Panc1 (cell line): ENCODE data around the gene CARNS1. TPM values are rescaled to one million over a fixed set of nuclear protein-coding genes. Genes with fewer than 3 reads are reported as not detected.

Experiments used
- ATAC-seq: fragments of 200-7000 bp; cut with Tn5 transposase; 2 replicates; pipeline ENCODE4 v1.9.1; 2020; ENCODE audit warnings: mild to moderate bottlenecking, moderate library complexity
- BruUV-seq: library from RNA; stranded (reverse); fragments of 400-500 nt; replicated peaks from 2 replicates; lab custom pipeline; 2021; lab: Mats Ljungman, UMichigan
- CTCF ChIA-PET: fragments of 300-600 bp; sonication (Branson Sonifier 250); formaldehyde crosslinking; loops from one replicate; lab custom pipeline; 2022; ENCODE audit warnings: antibody characterized with exemption; lab: Charles Lee
- POLR2A ChIA-PET: fragments of 300-600 bp; sonication (Branson Sonifier 250); formaldehyde crosslinking; loops from one replicate; lab custom pipeline; 2022; ENCODE audit warnings: antibody characterized with exemption; lab: Charles Lee
- DNase-seq: peaks from one replicate; pipeline ENCODE4 v3.0.0-alpha.2; 2010; ENCODE audit warnings: low read depth, low spot score
- H3K27ac ChIP-seq: 2 replicates; pipeline ENCODE4 v1.5.1; 2011; ENCODE audit warnings: mild to moderate bottlenecking, low read length, inconsistent platforms
- H3K27me3 ChIP-seq: fragments of 200-500 bp; sonication (Bioruptor generic); 2 replicates; pipeline ENCODE4 v1.6.0; 2014; ENCODE audit warnings: low read length, inconsistent platforms; ENCODE audit not compliant: control insufficient read depth, insufficient read depth
- H3K36me3 ChIP-seq: fragments of 200-500 bp; sonication (Bioruptor generic); 2 replicates; pipeline ENCODE4 v1.5.1; 2014; ENCODE audit warnings: inconsistent platforms, mild to moderate bottlenecking, low read length, moderate library complexity; ENCODE audit not compliant: control insufficient read depth, insufficient read depth
- H3K4me1 ChIP-seq: 2 replicates; pipeline ENCODE4 v1.5.1; 2011; ENCODE audit warnings: inconsistent platforms, mild to moderate bottlenecking, low read length, moderate library complexity; ENCODE audit not compliant: control insufficient read depth, insufficient read depth
- H3K4me3 ChIP-seq, 2 experiments: 2 replicates each; pipeline ENCODE4 v1.5.1; 2011 to 2012; ENCODE audit warnings: low read depth in 2 of 2, low read length in 2 of 2, mild to moderate bottlenecking in 2 of 2, inconsistent platforms in 1 of 2, moderate library complexity in 1 of 2
- H3K9me3 ChIP-seq: fragments of 200-500 bp; sonication (Bioruptor generic); 2 replicates; pipeline ENCODE4 v1.5.1; 2014; ENCODE audit warnings: low read depth, mild to moderate bottlenecking, inconsistent platforms, low read length, moderate library complexity; ENCODE audit not compliant: control insufficient read depth, insufficient read depth
- CTCF ChIP-seq: fragments of 450-650 bp; IDR thresholded peaks from 2 replicates; pipeline ENCODE4 v1.5.1; 2017; ENCODE audit warnings: mild to moderate bottlenecking
- POLR2AphosphoS5 ChIP-seq: IDR thresholded peaks from 2 replicates; pipeline ENCODE4 v1.6.1; 2012; ENCODE audit warnings: mild to moderate bottlenecking, low read depth, low read length, moderate library complexity
- REST ChIP-seq, 2 experiments: IDR thresholded peaks; 2 replicates each; pipeline ENCODE4 v1.6.1; 2011 to 2012; ENCODE audit warnings: low read depth in 2 of 2, control low read depth in 1 of 2, low read length in 1 of 2, mild to moderate bottlenecking in 1 of 2, moderate library complexity in 1 of 2; ENCODE audit not compliant: insufficient read depth in 1 of 2
- SIN3A ChIP-seq: IDR thresholded peaks from 2 replicates; pipeline ENCODE4 v1.6.1; 2012; ENCODE audit warnings: low read depth, mild to moderate bottlenecking, low read length, moderate library complexity, borderline replicate concordance; ENCODE audit not compliant: insufficient read depth
- TCF7L2 ChIP-seq: IDR thresholded peaks from 2 replicates; pipeline ENCODE4 v1.6.1; 2011; ENCODE audit warnings: mild to moderate bottlenecking, low read depth, low read length, inconsistent platforms
- in situ Hi-C: cut with HindIII; loops from 2 replicates; pipeline ENCODE4 v1.10.0; 2016; ENCODE audit warnings: low sequenced_read_pairs, low pct_unique_long_range_greater_than_20kb
- intact Hi-C: fragments of 100-400 bp; cut with micrococcal nuclease; formaldehyde crosslinking; loops from one replicate; pipeline ENCODE4 v1.10.0; 2022; ENCODE audit not compliant: unreplicated experiment
- total RNA-seq: library from RNA; stranded (reverse); gene quantifications from one replicate; pipeline ENCODE4 v1.2.1, GENCODE V29; 2021; ENCODE audit not compliant: unreplicated experiment

CARNS1 gene
- total RNA-seq, 1 experiment from 2014 or later: 1.0 TPM

GRCh38 chr11:67395555-67396258 lies 19.8 kb upstream of the CARNS1 start:
- DNase-seq (no peak), ATAC-seq (no peak)
- intact Hi-C loops: no loop called here
- no TSS peak for BruUV-seq
- in situ Hi-C loops: no loop called here
- no peak overlapping the region for H3K27ac ChIP-seq
- peaks cover 37% of the 10 kb centered on the region for H3K4me1 ChIP-seq
- peaks cover 7% of the 10 kb centered on the region for H3K36me3 ChIP-seq
- H3K9me3 ChIP-seq: no peaks in the 10 kb centered on the region
- no peaks in the 10 kb centered on the region for H3K27me3 ChIP-seq
- no peak overlapping the region for H3K4me3 ChIP-seq
- ChIA-PET POLR2A (no interaction called here), CTCF (interaction anchor here (0.6 kb wide), 1 partner anchor 78 kb away, joined by 3 read pairs; no protein-coding TSS in a partner anchor)
- TF ChIP-seq REST (IDR thresholded peaks at IDR 0.05; ENCODE audit: insufficient read depth in 1 of 2, low read depth in 2 of 2, low read length in 1 of 2) (no peak), SIN3A (no peak), CTCF (no peak), TCF7L2 (no peak), POLR2AphosphoS5 (no peak)

GRCh38 chr11:67396259-67396581 lies 19.3 kb upstream of the CARNS1 start:
- H3K4me1 ChIP-seq: peaks cover 37% of the 10 kb centered on the region
- H3K9me3 ChIP-seq: no peaks in the 10 kb centered on the region
- H3K36me3 ChIP-seq: peaks cover 7% of the 10 kb centered on the region
- ChIA-PET CTCF (interaction anchor here (0.6 kb wide), 2 partner anchors 78 to 169 kb away, joined by 3 read pairs; no protein-coding TSS in a partner anchor), POLR2A (no interaction called here)
- BruUV-seq: no TSS peak
- ATAC-seq (no peak), DNase-seq (no peak)
- in situ Hi-C loops (no loop called here), intact Hi-C loops (no loop called here)
- TF ChIP-seq TCF7L2 (no peak), POLR2AphosphoS5 (no peak), SIN3A (no peak), CTCF (no peak), REST (IDR thresholded peaks at IDR 0.05; ENCODE audit: insufficient read depth in 1 of 2, low read depth in 2 of 2, low read length in 1 of 2) (no peak)
- H3K4me3 ChIP-seq: no peak overlapping the region
- no peaks in the 10 kb centered on the region for H3K27me3 ChIP-seq
- H3K27ac ChIP-seq: no peak overlapping the region
